K562 (cell line): ENCODE results near the gene HSD3B7. TPM values are rescaled to one million over a fixed set of nuclear protein-coding genes. Genes with fewer than 3 reads are reported as not detected.

ENCODE experiments used
- ARNT ChIP-seq, 2 experiments: fragments of 450-650 bp; IDR thresholded peaks; 2 replicates each; pipeline ENCODE4 v1.6.1; 2016; ENCODE audit warnings: mild to moderate bottlenecking in 1 of 2
- ATF1 ChIP-seq, 2 experiments: fragments of 450-650 bp in 1 of 2; IDR thresholded peaks; 2 replicates each; pipeline ENCODE4 v1.6.1; 2016; ENCODE audit warnings: missing compliant biosample characterization in 1 of 2, missing genetic modification characterization in 1 of 2
- BHLHE40 ChIP-seq: IDR thresholded peaks from 2 replicates; pipeline ENCODE4 v1.6.1; 2011; ENCODE audit warnings: low read length, improper control_type of control experiment
- CBFA2T2 ChIP-seq: fragments of 450-650 bp; conservative IDR thresholded peaks from 2 replicates; pipeline ENCODE4 v1.6.1; 2017; ENCODE audit warnings: mild to moderate bottlenecking
- CBX8 ChIP-seq: fragments of 200-600 bp; sonication (generic); IDR thresholded peaks from 2 replicates; pipeline ENCODE4 v1.6.1; 2012; ENCODE audit warnings: borderline replicate concordance, mixed run types, low read depth, mild to moderate bottlenecking, moderate library complexity, mixed read lengths, low read length, control low read depth, inconsistent platforms; ENCODE audit not compliant: poor library complexity, severe bottlenecking; ENCODE audit errors: extremely low read depth
- ILF3 ChIP-seq: fragments of 450-650 bp; IDR thresholded peaks from 2 replicates; pipeline ENCODE4 v1.6.1; 2018; ENCODE audit warnings: antibody characterized with exemption, mild to moderate bottlenecking, moderate library complexity, borderline replicate concordance
- JUND ChIP-seq, 2 experiments: IDR thresholded peaks; 2 replicates in 1 of 2; 3 replicates in 1 of 2; pipeline ENCODE4 v1.6.1; 2011; ENCODE audit warnings: borderline replicate concordance in 2 of 2, low read depth in 2 of 2, low read length in 2 of 2, improper control_type of control experiment in 1 of 2, missing biosample characterization in 1 of 2, missing genetic modification characterization in 1 of 2, missing genetic modification reagents in 1 of 2
- NCOA2 ChIP-seq, 2 experiments: fragments of 450-650 bp; IDR thresholded peaks; 2 replicates each; pipeline ENCODE4 v1.6.1; 2018; ENCODE audit warnings: mild to moderate bottlenecking in 2 of 2, moderate library complexity in 1 of 2; ENCODE audit not compliant: partially characterized antibody in 2 of 2
- NCOR1 ChIP-seq: fragments of 450-650 bp; IDR thresholded peaks from 2 replicates; pipeline ENCODE4 v1.6.1; 2016; ENCODE audit warnings: mild to moderate bottlenecking, moderate library complexity
- OTX1 ChIP-seq: fragments of 450-650 bp; formaldehyde crosslinking; IDR thresholded peaks from 2 replicates; pipeline ENCODE4 v1.4.0; 2022; ENCODE audit warnings: mild to moderate bottlenecking
- POLR2G ChIP-seq: fragments of 200-400 bp; formaldehyde crosslinking; IDR thresholded peaks from 2 replicates; pipeline ENCODE4 v1.6.1; 2017; ENCODE audit warnings: low read depth, mild to moderate bottlenecking, antibody characterized with exemption, low read length, moderate library complexity
- PRMT5 ChIP-seq: sonication (generic); formaldehyde crosslinking; IDR thresholded peaks from 2 replicates; pipeline ENCODE4 v1.5.0; 2020; ENCODE audit warnings: missing genetic modification reagents
- PRPF4 ChIP-seq: fragments of 200-400 bp; formaldehyde crosslinking; IDR thresholded peaks from one replicate; pipeline ENCODE4 v1.6.1; 2017; ENCODE audit warnings: low read length, low read depth, mild to moderate bottlenecking; ENCODE audit not compliant: insufficient read depth, poor library complexity, severe bottlenecking
- ZBTB26 ChIP-seq: fragments of 450-650 bp; formaldehyde crosslinking; IDR thresholded peaks from 2 replicates; pipeline ENCODE4 v1.4.0; 2022; ENCODE audit warnings: missing genetic modification characterization
- ZNF764 ChIP-seq: fragments of 250-450 bp; sonication (Bioruptor Pico); IDR thresholded peaks from 2 replicates; pipeline ENCODE4 v1.4.0; 2020; ENCODE audit warnings: low read depth, mild to moderate bottlenecking, moderate library complexity
- polyA plus RNA-seq, 8 experiments: library from polyadenylated mRNA; depleted of rRNA in 4 of 8; stranded (reverse) in 5 of 8; unstranded in 3 of 8; fragments of >200 nt; fragmentation: Nextera tagmentation in 2 of 8; fragmentation: Illumina TruSeq in 1 of 8; extraction: Ambion mirVana in 2 of 8; extraction: Trizol in 1 of 8; gene quantifications; 2 replicates each; pipeline versions ENCODE4 v1.2.1 to v1.2.3, GENCODE V29; 2011 to 2014; ENCODE audit warnings: inconsistent platforms in 1 of 8, missing spikeins in 1 of 8
- total RNA-seq, 7 experiments: library from RNA; depleted of rRNA in 6 of 7; stranded (reverse); fragments of >200 nt in 6 of 7; fragmentation: Illumina TruSeq in 2 of 7; extraction: Trizol in 2 of 7; gene quantifications; 2 replicates each; pipeline versions ENCODE4 v1.2.1 to v1.2.3, GENCODE V29; 2011 to 2021; ENCODE audit warnings: low replicate concordance in 1 of 7
- TF ChIP-seq, protein P1 (sequence below), 2 experiments: fragments of 450-650 bp in 1 of 2; sonication (generic) in 1 of 2; formaldehyde crosslinking in 1 of 2; IDR thresholded peaks; 2 replicates each; pipeline versions ENCODE4 v1.7.1 to v1.9.0; 2016 to 2022; ENCODE audit warnings: inconsistent platforms in 1 of 2, mild to moderate bottlenecking in 1 of 2, missing genetic modification reagents in 1 of 2

Gene HSD3B7
- total and polyA plus RNA-seq, 9 of the 15 experiments (the other 6 are each of a cell fraction or from before 2014, with no cell fraction given): 5.4 to 49.1 (median 23.0) TPM

DNA sequence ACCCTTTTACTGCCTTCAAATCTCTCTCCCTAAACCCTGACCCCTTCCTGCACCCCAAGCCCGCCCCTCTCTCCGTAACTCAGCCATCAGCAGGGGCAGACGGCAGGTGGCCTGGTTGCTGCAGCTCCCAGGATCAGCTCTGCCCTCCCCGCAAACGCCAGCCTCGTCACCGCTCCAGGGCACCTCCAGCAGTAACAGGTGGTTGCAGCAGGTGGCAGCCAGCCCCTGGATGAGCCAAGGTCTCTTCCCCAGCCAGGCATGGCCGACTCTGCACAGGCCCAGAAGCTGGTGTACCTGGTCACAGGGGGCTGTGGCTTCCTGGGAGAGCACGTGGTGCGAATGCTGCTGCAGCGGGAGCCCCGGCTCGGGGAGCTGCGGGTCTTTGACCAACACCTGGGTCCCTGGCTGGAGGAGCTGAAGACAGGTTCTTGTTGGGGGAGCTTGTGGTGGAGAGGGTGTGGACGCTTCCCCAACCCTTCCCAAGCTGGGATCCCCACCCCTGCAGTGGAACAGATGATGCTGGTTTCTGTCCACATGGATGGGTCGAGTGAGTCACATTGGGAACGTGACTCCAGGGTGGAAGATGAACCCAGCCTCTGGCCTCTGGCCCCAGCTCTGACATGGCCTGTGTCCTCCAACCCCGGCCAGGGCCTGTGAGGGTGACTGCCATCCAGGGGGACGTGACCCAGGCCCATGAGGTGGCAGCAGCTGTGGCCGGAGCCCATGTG lies 558 bp downstream of the HSD3B7 start (continued):
- TF ChIP-seq ILF3: no peak
- TF ChIP-seq, protein P1, sequence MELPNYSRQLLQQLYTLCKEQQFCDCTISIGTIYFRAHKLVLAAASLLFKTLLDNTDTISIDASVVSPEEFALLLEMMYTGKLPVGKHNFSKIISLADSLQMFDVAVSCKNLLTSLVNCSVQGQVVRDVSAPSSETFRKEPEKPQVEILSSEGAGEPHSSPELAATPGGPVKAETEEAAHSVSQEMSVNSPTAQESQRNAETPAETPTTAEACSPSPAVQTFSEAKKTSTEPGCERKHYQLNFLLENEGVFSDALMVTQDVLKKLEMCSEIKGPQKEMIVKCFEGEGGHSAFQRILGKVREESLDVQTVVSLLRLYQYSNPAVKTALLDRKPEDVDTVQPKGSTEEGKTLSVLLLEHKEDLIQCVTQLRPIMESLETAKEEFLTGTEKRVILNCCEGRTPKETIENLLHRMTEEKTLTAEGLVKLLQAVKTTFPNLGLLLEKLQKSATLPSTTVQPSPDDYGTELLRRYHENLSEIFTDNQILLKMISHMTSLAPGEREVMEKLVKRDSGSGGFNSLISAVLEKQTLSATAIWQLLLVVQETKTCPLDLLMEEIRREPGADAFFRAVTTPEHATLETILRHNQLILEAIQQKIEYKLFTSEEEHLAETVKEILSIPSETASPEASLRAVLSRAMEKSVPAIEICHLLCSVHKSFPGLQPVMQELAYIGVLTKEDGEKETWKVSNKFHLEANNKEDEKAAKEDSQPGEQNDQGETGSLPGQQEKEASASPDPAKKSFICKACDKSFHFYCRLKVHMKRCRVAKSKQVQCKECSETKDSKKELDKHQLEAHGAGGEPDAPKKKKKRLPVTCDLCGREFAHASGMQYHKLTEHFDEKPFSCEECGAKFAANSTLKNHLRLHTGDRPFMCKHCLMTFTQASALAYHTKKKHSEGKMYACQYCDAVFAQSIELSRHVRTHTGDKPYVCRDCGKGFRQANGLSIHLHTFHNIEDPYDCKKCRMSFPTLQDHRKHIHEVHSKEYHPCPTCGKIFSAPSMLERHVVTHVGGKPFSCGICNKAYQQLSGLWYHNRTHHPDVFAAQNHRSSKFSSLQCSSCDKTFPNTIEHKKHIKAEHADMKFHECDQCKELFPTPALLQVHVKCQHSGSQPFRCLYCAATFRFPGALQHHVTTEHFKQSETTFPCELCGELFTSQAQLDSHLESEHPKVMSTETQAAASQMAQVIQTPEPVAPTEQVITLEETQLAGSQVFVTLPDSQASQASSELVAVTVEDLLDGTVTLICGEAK (IDR thresholded peaks at IDR 0.05): 0 out of 2 replicates have a peak, but pooled peaks have one; percentile 48
- TF ChIP-seq, protein P1 (CRISPR knock-in tag; IDR thresholded peaks at IDR 0.05): no peak
- no peak for TF ChIP-seq ARNT (IDR thresholded peaks at IDR 0.05)
- TF ChIP-seq POLR2G: peak; percentile 70
- peak; percentile 62; the same call in 1 of the 2 replicates for TF ChIP-seq BHLHE40
- no peak for TF ChIP-seq PRPF4
- TF ChIP-seq ATF1 (CRISPR knock-in tag; IDR thresholded peaks at IDR 0.05): no peak
- TF ChIP-seq ATF1 (tag; IDR thresholded peaks at IDR 0.05): peak; percentile 23; the same call in 1 of the 2 replicates
- TF ChIP-seq NCOR1: no peak
- TF ChIP-seq JUND (IDR thresholded peaks at IDR 0.05; ENCODE audit: borderline replicate concordance, low read depth, low read length): peak; percentile 7; the same call in 1 of the 2 replicates
- no peak for TF ChIP-seq JUND (tag; IDR thresholded peaks at IDR 0.05; ENCODE audit: borderline replicate concordance, low read depth, low read length)
- no peak for TF ChIP-seq NCOA2 (IDR thresholded peaks at IDR 0.05; ENCODE audit: partially characterized antibody in 2 of 2)
- TF ChIP-seq ZBTB26 (CRISPR knock-in tag): 0 out of 2 replicates have a peak, but pooled peaks have one; percentile 48
- TF ChIP-seq CBFA2T2: no peak
- TF ChIP-seq OTX1: 0 out of 2 replicates have a peak, but pooled peaks have one; percentile 41
- no peak for TF ChIP-seq CBX8
- no peak for TF ChIP-seq ZNF764 (CRISPR knock-in tag)
- TF ChIP-seq PRMT5 (CRISPR knock-in tag): no peak
